Omental fat pad (tissue), 4 donors: ENCODE data around the gene YAF2. TPM values are rescaled to one million over a fixed set of nuclear protein-coding genes. Genes with fewer than 3 reads are reported as not detected.

Source experiments
- ATAC-seq: fragments of 150-250 bp; one replicate; pipeline ENCODE4 v1.9.1; 2016; ENCODE audit warnings: mild to moderate bottlenecking, moderate library complexity; ENCODE audit not compliant: low FRiP score
- DNase-seq: peaks from one replicate; pipeline ENCODE4 v3.0.0-alpha.2; 2019; ENCODE audit warnings: low spot score
- CTCF ChIP-seq, 3 donors: fragments of 450-650 bp; IDR thresholded peaks; one replicate each; pipeline ENCODE4 v1.5.1; 2016 to 2017; ENCODE audit warnings: antibody characterized with exemption in 3 of 3, mild to moderate bottlenecking in 3 of 3, moderate library complexity in 2 of 3
- total RNA-seq, 4 donors: library from RNA; depleted of rRNA; stranded (reverse); fragments of >200 nt; gene quantifications; one replicate each; pipeline ENCODE4 v1.1.0, GENCODE V29; 2016

Gene YAF2
- total RNA-seq, 4 donors from 2014 or later: 23.8 to 64.2 (median 27.8) TPM

GRCh38 chr12:42178101-42178500 lies 59.9 kb downstream of the YAF2 start:
- no peak for TF ChIP-seq CTCF (IDR thresholded peaks at IDR 0.05)
- ATAC-seq (no peak), DNase-seq (no peak)

DNA sequence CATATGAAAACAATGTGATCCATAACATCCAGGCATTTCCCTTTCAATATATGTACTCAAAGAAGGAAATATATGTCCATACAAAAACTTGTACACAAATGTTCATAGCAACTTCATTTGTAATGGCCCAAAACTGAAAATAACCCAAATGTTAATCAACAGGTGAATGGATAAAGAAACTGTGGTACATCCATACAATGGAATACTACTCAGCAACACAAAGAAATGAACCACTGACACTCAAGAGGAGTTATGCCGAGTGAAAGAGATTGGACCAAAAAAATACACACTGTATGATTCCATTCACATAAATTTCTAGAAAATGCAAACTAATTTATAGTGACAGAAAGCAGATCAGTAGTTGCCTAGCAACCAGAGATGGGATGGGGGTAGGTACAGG lies 63.1 kb downstream of the YAF2 start:
- DNase-seq (no peak), ATAC-seq (no peak)
- TF ChIP-seq CTCF (IDR thresholded peaks at IDR 0.05): no peak

- ATAC-seq (no peak), DNase-seq (no peak)
- TF ChIP-seq CTCF (IDR thresholded peaks at IDR 0.05): no peak
These were observed 64.0 kb downstream of the YAF2 start for GRCh38 chr12:42173961-42174521.

DNA sequence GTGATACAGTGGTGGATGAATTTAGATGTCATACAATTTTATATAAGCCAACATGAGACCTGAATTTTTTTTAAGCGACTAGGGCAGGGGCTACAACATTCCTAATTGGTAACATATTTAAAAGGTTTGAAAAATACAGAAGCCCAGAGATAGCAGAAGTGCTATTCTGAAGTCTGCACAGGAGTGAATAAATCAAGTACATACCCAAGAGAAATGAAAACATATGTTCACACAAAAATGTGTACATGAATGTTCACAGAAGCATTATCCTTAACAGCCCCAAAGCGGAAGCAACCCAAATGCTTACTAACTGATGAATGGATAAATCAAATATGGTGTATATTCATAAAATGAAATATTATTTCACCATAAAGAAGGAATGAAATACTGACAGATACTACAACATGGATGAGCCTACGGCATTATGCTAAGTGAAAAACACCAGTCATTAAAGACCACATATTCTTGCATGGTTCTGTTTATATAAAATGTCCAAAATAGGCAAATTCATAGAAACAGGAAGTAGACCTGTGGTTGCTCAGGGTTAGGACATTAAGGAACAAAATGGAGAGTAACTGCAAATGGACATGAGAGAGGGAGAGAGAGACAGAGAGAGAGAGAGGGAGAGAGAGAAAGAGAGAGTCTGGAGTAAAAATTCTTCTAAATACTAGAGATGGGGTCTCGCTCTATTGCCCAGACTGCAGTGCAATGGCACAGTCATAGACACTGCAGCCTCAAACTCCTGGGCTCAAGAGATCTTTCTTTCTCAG lies 65.4 kb downstream of the YAF2 start:
- no peak for DNase-seq
- ATAC-seq: no peak
- no peak for TF ChIP-seq CTCF (IDR thresholded peaks at IDR 0.05)

- no peak for TF ChIP-seq CTCF (IDR thresholded peaks at IDR 0.05)
- ATAC-seq (no peak), DNase-seq (no peak)
These were observed 70.3 kb downstream of the YAF2 start for GRCh38 chr12:42167711-42168110.

- TF ChIP-seq CTCF (IDR thresholded peaks at IDR 0.05): no peak
- ATAC-seq (no peak), DNase-seq (no peak)
These were observed 71.5 kb downstream of the YAF2 start for GRCh38 chr12:42166501-42166900.

DNA sequence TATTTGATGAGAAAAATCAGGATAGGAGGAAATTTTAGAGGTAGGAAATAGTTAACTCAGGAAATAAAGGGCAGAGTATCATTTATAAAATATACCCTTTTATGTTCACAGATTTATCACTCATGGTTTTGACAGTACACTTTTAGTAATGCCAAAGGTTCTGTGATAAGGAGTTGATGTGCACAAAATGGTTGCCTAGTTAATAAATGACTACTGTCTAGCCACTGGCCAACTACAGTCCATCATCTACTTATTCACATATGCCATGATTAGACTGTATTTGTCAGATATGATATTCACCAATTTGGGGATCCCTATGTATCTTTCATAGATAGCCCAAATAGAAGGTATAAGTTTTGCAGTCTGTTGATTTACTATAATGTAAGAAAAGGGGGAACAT lies 74.1 kb downstream of the YAF2 start:
- ATAC-seq: no peak
- no peak for TF ChIP-seq CTCF (IDR thresholded peaks at IDR 0.05)
- DNase-seq: no peak
